NCI-H146 treated with DMSO at 0.1 percent for 48 hours (cell line): ENCODE results near the gene WNK2.
"Not testable (repeated sequence)": the region's sequence is repeated elsewhere in the genome, so short reads cannot be mapped to it uniquely, and the experiment has no call there.

ENCODE experiments used
- DNase-seq: peaks from one replicate; lab custom pipeline; 2025; ENCODE audit not compliant: unreplicated experiment; lab: John Stamatoyannopoulos, UW

Gene WNK2

GRCh38 chr9:93304574-93305496, 120.9 kb downstream of the WNK2 start:
- no peak for DNase-seq

GRCh38 chr9:93305497-93306020, 121.6 kb downstream of the WNK2 start:
- DNase-seq: peak; percentile 1

DNA sequence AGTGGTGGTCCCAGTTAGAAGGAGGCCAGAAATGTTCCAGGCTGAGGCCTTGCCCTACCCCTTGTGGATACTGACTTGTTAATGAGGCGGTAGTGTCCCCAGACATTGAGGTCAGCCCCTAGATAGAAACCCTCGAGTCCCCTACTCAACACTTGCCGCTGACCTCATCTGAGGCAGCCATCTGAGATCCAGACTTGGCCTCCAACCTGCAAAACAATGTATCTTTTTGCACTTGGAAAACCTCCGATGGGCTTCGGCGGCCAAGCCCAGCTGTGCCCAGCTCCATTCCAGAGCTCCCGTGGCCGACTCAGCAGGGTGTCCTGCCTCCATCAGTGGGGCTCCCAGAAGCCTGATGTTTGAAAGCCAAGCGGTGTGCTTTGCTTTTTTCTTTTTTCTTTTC, 122.1 kb downstream of the WNK2 start:
- DNase-seq: no peak

DNA sequence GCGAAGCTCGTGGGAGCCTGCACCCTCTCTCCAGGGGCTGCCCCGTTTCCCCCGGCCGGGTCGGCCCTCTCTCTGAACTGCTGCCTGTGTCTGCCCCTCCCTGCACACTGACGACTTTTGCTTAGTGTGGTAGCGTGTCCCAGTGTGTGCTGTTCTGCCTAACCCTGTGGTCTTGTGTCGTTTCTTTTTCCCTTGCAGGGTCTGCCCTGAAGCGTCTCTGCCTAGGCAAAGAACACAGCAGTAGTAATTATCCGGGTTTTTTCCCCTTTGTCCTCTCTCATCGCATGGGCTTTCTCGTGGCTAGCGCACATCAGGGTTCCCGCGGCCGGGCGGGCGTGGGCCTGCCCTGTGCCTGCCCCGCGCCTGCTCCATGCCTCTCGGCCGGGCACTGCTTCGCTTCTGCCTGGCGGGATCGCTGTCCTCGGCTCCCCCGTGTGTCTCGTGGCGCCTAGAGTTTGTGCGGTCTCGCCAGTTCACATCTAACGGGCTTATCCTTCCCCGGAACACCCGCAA, 122.7 kb downstream of the WNK2 start:
- DNase-seq: no peak

DNA sequence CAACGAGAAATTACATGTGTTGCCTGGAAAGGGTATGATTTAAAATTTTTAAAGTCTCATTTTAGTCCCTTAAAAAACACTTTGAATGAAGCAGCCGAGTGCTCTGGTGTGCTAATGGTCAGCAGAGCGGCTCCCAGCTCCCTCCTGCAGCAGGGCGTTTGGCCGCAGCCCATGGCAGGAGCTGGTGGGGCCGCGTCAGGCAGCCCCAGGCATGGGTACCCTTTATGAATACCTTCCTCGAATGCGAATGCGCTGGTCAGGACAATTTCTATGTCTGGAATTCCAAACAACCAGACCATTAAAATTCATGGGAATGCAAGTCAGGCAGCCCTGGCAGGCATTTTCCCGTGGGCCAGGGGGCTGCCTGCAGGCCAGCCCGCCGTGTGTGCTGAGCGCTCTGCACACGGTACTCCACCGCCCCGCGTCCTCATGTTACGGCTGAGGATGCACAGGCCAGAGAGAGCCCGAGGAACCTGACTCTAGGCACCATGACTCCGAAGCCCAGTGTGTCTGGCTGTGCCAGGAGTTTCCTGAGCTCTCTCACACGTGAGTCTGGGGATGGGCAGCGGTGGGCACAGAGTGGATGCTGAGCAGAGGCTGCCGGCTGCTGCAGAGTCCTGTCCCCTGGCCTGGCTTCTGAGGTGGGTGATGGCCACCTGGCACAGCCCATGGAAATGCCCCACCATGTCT, 123.7 kb downstream of the WNK2 start:
- no peak for DNase-seq

GRCh38 chr9:93308158-93308602, 124.2 kb downstream of the WNK2 start:
- no peak for DNase-seq

GRCh38 chr9:93308676-93309075, 124.7 kb downstream of the WNK2 start:
- no peak for DNase-seq

GRCh38 chr9:93309889-93310425, 126.0 kb downstream of the WNK2 start:
- no peak for DNase-seq

- no peak for DNase-seq
Observed at GRCh38 chr9:93315118-93315517, 131.2 kb downstream of the WNK2 start.

- no peak for DNase-seq
Observed at GRCh38 chr9:93315960-93316359, 132.0 kb downstream of the WNK2 start.

DNA sequence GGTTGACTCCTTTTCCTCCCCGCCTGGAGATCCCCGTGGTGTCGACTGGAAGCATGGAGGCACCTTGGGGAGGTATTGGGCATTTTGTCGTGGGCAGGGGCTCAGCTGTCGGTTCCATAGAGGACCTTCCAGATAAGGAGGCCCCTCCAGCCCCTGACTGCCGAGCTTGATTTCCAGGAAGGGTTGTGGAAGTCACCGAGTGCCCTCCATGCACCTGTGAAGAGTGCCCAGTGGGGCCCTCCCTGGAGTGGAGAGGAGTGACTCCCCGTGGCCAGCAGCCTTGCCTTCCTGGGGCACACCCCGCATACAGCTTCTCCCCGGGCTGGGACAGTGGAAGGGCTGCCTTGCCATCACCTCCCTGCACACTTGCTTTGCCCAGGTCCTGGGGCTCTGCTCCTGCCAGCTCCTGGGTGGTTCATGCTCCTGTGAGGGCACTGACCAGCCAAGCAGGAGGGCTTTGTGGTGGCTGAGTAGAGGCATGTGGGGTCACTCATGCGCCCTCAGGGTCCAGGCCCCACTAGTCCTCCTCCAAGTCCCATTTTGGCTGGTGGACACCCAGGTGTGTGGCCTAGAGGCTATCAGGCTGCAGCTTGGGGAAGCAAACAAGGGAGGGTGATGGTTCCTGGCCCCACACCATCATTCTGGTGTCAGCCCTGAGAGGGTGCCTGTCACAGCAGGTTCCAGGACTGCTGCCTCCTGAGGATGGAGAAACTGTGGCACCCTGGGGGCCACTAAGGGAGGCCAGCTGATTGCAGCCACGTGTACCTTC, 133.0 kb downstream of the WNK2 start:
- DNase-seq: no peak

DNA sequence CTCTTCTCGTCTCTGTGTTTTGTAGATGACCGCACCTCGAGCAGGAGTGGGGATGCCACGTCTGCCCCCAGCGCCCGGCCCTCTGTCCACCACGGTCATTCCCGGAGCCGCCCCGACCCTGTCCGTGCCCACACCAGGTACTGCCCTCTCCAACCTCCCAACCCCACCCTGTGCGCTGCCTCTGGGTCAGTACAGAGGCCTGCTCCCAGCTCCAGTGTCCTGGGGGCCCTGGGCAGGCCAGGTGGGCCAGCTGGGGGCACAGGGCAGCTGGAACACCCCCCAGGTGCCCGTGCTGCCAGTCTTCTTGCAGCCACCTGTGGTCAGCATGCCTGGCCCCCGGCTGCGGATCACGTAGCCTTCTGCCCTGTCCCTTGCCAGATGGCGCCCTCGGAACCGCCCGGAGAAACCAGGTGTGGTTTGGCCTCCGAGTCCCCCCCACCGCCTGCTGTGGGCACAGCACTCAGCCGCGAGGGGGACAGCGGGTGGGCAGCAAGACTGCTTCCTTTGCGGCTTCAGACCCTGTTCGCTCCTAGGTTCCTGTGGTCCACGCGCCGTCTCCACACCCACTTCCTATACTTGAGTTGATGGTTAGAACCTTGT, 133.7 kb downstream of the WNK2 start:
- no peak for DNase-seq

DNA sequence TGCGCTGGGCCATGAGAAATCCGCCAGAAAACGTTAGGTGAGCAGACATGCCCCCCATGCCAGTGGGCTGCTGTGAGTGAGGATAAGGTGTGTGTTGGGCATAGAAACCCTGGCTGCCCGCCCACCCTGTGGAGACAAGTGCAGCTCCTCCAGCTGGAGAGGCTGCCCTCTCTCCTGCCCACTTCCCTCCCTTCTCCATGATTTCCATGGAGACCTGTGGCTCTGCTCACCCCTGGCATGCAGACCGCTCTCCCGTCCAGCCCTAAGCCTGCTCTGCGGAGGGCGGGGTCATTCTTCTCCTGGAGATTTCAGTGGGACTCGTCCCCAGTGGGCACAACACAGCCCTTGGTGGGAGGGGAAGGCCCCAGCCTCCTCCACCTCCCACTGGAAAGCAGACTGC, 134.5 kb downstream of the WNK2 start:
- no peak for DNase-seq

- DNase-seq: no peak
Observed at GRCh38 chr9:93319301-93319991, 135.5 kb downstream of the WNK2 start.

DNA sequence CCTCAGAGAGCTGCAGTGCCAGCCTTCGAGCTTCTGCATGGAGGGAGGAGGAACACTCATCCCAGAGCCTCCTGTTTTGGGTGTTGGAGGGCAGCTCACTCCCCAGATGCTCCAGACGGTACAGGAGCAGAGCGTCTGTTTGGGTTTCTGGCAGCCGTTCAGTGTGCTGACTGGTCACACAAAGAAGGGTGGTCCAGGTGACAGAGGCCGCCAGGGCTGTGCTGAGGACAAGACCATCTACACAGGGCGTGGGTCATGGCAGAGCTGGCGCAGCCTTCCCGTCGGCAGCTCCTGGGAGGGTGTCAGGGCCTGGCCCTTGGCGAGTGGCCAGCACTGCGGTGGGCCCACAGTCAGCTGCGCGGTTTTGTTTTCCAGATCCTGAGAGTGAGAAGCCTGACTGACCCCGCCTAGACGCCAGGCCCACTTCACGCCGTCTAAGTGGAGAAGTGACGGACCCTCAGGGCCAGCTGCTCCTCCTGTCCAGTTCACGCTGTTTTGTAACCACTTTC, 136.1 kb downstream of the WNK2 start:
- no peak for DNase-seq

- no peak for DNase-seq
Observed at GRCh38 chr9:93320591-93321219, 136.8 kb downstream of the WNK2 start.

DNA sequence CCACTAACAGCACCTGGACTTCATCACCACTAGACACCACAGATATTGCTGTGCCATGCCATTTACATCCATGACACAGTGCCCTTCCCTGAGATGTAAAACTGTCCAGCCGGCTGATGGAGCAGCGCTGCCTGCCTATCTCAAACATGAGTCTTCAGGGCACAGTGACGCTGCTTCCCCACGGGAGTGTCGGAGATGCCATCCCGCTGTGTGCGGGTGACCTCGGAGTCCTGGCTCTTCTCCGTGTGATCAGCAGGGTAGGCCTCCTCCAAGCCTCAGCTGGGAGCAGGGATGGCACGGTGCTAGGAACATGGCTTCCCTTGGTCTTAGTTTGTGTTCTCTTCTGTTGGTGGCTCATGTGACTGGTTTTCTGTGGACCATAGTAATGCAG, 137.3 kb downstream of the WNK2 start:
- no peak for DNase-seq

DNA sequence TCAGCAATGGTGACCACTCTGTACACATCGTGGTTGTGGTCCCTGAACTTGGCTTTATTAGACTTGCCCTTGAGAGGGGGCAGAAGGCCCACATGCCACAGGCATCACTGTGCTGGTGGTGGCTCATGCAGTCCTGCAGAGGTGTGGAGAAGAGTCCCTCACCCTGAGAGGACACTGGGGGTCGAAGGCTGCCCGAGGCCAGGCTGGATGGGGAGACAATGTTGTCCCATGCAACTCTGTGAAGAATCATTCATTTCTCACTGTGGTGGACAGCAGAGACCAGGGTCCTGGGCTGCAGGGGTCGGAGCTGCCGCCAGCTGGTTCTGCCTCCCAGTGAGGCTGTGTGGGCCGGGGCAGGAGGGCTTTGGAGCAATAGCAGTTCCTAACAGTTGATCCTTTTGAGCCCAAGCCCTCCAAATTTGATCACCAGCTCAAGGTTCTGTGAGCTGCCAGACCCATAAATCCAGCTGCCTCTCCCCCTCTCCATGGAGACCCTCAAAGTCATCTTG, 139.6 kb downstream of the WNK2 start:
- DNase-seq: not testable (repeated sequence)
